ENCODE results near the gene SERPINA10. TPM values are rescaled to one million over a fixed set of nuclear protein-coding genes. Genes with fewer than 3 reads are reported as not detected.

SERPINA10 gene
- total RNA-seq, 2 donors from 2014 or later: not detected

GRCh38 chr14:94288610-94289465 lies 4.2 kb downstream of the SERPINA10 start:
- Mint-ChIP-seq H3K9me3 (no peaks in the 10 kb centered on the region), H3K4me1 (peaks cover 7% of the 10 kb centered on the region), H3K36me3 (ENCODE audit: low read depth) (no peaks in the 10 kb centered on the region), H3K4me3 (no peak overlapping the region), H3K27ac (no peak overlapping the region), H3K27me3 (ENCODE audit: insufficient read depth) (no peaks in the 10 kb centered on the region)
- H3K27me3 ChIP-seq (ENCODE audit: control insufficient read depth, insufficient read depth, low read length, poor library complexity, severe bottlenecking): no peaks in the 10 kb centered on the region
- peak; percentile 58 for TF ChIP-seq CTCF (conservative IDR thresholded peaks at IDR 0.05)
- WGBS, 2 experiments (ENCODE audit: insufficient coverage in 1 of 2, insufficient read length in 1 of 2): 80 to 87% methylated on average over 9 to 14 of the region's 14 CpGs
- DNase-seq: no peak
- H3K9me3 ChIP-seq (ENCODE audit: control insufficient read depth, low read length): no peaks in the 10 kb centered on the region
- H3K27ac ChIP-seq (ENCODE audit: low read depth, low read length): no peak overlapping the region
- no peak overlapping the region for H3K4me3 ChIP-seq (ENCODE audit: low read length)
- no peak overlapping the region for H3K9ac ChIP-seq (ENCODE audit: extremely low read depth, low read length, poor library complexity, severe bottlenecking)
- H3K36me3 ChIP-seq (ENCODE audit: control insufficient read depth, insufficient read depth, low read length): no peaks in the 10 kb centered on the region
- no peaks in the 10 kb centered on the region for H3K4me1 ChIP-seq (ENCODE audit: control insufficient read depth, insufficient read depth, low read length)

GRCh38 chr14:94285158-94285557 lies 7.9 kb downstream of the SERPINA10 start:
- H3K4me3 Mint-ChIP-seq: no peak overlapping the region
- H3K9me3 Mint-ChIP-seq: no peaks in the 10 kb centered on the region
- no peak overlapping the region for H3K4me3 ChIP-seq (ENCODE audit: low read length)
- no peaks in the 10 kb centered on the region for H3K36me3 Mint-ChIP-seq (ENCODE audit: low read depth)
- no peaks in the 10 kb centered on the region for H3K4me1 Mint-ChIP-seq
- H3K36me3 ChIP-seq (ENCODE audit: control insufficient read depth, insufficient read depth, low read length): no peaks in the 10 kb centered on the region
- H3K9ac ChIP-seq (ENCODE audit: extremely low read depth, low read length, poor library complexity, severe bottlenecking): no peak overlapping the region
- H3K9me3 ChIP-seq (ENCODE audit: control insufficient read depth, low read length): no peaks in the 10 kb centered on the region
- DNase-seq: no peak
- no peaks in the 10 kb centered on the region for H3K27me3 Mint-ChIP-seq (ENCODE audit: insufficient read depth)
- no peaks in the 10 kb centered on the region for H3K27me3 ChIP-seq (ENCODE audit: control insufficient read depth, insufficient read depth, low read length, poor library complexity, severe bottlenecking)
- H3K27ac ChIP-seq (ENCODE audit: low read depth, low read length): no peak overlapping the region
- H3K27ac Mint-ChIP-seq: no peak overlapping the region
- TF ChIP-seq CTCF (conservative IDR thresholded peaks at IDR 0.05): no peak
- H3K4me1 ChIP-seq (ENCODE audit: control insufficient read depth, insufficient read depth, low read length): no peaks in the 10 kb centered on the region

- H3K36me3 ChIP-seq (ENCODE audit: control insufficient read depth, insufficient read depth, low read length): no peaks in the 10 kb centered on the region
- no peaks in the 10 kb centered on the region for H3K27me3 ChIP-seq (ENCODE audit: control insufficient read depth, insufficient read depth, low read length, poor library complexity, severe bottlenecking)
- WGBS, 2 experiments (ENCODE audit: insufficient coverage in 1 of 2, insufficient read length in 1 of 2): 88 to 90% methylated on average over 1 to 2 of the region's 2 CpGs
- Mint-ChIP-seq H3K4me3 (no peak overlapping the region), H3K36me3 (ENCODE audit: low read depth) (no peaks in the 10 kb centered on the region), H3K4me1 (no peaks in the 10 kb centered on the region), H3K9me3 (no peaks in the 10 kb centered on the region), H3K27ac (no peak overlapping the region), H3K27me3 (ENCODE audit: insufficient read depth) (no peaks in the 10 kb centered on the region)
- no peak for DNase-seq
- no peaks in the 10 kb centered on the region for H3K9me3 ChIP-seq (ENCODE audit: control insufficient read depth, low read length)
- H3K4me3 ChIP-seq (ENCODE audit: low read length): no peak overlapping the region
- no peak for TF ChIP-seq CTCF (conservative IDR thresholded peaks at IDR 0.05)
- no peak overlapping the region for H3K27ac ChIP-seq (ENCODE audit: low read depth, low read length)
- no peak overlapping the region for H3K9ac ChIP-seq (ENCODE audit: extremely low read depth, low read length, poor library complexity, severe bottlenecking)
- H3K4me1 ChIP-seq (ENCODE audit: control insufficient read depth, insufficient read depth, low read length): no peaks in the 10 kb centered on the region
Observed at GRCh38 chr14:94284221-94284620, 8.8 kb downstream of the SERPINA10 start.
